Ishikawa (cell line): ENCODE results near the gene TGM5.

ENCODE experiments used
- CEBPB ChIP-seq: IDR thresholded peaks from 2 replicates; pipeline ENCODE4 v1.6.1; 2012
- CREB1 ChIP-seq: IDR thresholded peaks from 2 replicates; pipeline ENCODE4 v1.6.1; 2012; ENCODE audit warnings: low read depth
- EGR1 ChIP-seq: IDR thresholded peaks from 2 replicates; pipeline ENCODE4 v1.6.1; 2012
- EP300 ChIP-seq: IDR thresholded peaks from 2 replicates; pipeline ENCODE4 v1.6.1; 2012; ENCODE audit warnings: borderline replicate concordance
- FOXM1 ChIP-seq: IDR thresholded peaks from 2 replicates; pipeline ENCODE4 v1.6.1; 2012; ENCODE audit warnings: low read depth, borderline replicate concordance
- NFIC ChIP-seq: IDR thresholded peaks from 2 replicates; pipeline ENCODE4 v1.6.1; 2012
- RAD21 ChIP-seq: IDR thresholded peaks from 2 replicates; pipeline ENCODE4 v1.6.1; 2012; ENCODE audit warnings: low read depth
- TAF1 ChIP-seq: IDR thresholded peaks from 2 replicates; pipeline ENCODE4 v1.6.1; 2012; ENCODE audit warnings: low read depth, mild to moderate bottlenecking
- TCF12 ChIP-seq: IDR thresholded peaks from 2 replicates; pipeline ENCODE4 v1.6.1; 2012; ENCODE audit warnings: low read depth
- TEAD4 ChIP-seq: IDR thresholded peaks from 2 replicates; pipeline ENCODE4 v1.6.1; 2012
- YY1 ChIP-seq: IDR thresholded peaks from 2 replicates; pipeline ENCODE4 v1.6.1; 2012; ENCODE audit warnings: low read depth
- ZBTB7A ChIP-seq: IDR thresholded peaks from 2 replicates; pipeline ENCODE4 v1.6.1; 2012; ENCODE audit warnings: low read depth
- TF ChIP-seq, protein P1 (sequence below): IDR thresholded peaks from 2 replicates; pipeline ENCODE4 v1.6.1; 2012; ENCODE audit warnings: low read depth, mild to moderate bottlenecking
- TF ChIP-seq, protein P2 (sequence below): IDR thresholded peaks from 2 replicates; pipeline ENCODE4 v1.6.1; 2012
- TF ChIP-seq, protein P3 (sequence below): IDR thresholded peaks from 2 replicates; pipeline ENCODE4 v1.6.1; 2012

The TGM5 gene

DNA sequence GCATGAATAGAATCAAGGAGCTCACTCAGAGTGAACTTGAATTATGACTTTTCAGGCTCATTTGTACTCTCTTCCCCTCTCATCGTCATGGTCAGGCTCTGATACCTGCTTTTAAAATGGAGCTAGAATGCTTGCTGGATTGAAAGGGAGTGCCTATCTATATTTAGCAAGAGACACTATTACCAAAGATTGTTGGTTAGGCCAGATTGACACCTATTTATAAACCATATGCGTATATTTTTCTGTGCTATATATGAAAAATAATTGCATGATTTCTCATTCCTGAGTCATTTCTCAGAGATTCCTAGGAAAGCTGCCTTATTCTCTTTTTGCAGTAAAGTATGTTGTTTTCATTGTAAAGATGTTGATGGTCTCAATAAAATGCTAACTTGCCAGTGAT, 71.9 kb downstream of the TGM5 start:
- TF ChIP-seq TAF1: no peak
- TF ChIP-seq YY1: no peak
- TF ChIP-seq, protein P1, sequence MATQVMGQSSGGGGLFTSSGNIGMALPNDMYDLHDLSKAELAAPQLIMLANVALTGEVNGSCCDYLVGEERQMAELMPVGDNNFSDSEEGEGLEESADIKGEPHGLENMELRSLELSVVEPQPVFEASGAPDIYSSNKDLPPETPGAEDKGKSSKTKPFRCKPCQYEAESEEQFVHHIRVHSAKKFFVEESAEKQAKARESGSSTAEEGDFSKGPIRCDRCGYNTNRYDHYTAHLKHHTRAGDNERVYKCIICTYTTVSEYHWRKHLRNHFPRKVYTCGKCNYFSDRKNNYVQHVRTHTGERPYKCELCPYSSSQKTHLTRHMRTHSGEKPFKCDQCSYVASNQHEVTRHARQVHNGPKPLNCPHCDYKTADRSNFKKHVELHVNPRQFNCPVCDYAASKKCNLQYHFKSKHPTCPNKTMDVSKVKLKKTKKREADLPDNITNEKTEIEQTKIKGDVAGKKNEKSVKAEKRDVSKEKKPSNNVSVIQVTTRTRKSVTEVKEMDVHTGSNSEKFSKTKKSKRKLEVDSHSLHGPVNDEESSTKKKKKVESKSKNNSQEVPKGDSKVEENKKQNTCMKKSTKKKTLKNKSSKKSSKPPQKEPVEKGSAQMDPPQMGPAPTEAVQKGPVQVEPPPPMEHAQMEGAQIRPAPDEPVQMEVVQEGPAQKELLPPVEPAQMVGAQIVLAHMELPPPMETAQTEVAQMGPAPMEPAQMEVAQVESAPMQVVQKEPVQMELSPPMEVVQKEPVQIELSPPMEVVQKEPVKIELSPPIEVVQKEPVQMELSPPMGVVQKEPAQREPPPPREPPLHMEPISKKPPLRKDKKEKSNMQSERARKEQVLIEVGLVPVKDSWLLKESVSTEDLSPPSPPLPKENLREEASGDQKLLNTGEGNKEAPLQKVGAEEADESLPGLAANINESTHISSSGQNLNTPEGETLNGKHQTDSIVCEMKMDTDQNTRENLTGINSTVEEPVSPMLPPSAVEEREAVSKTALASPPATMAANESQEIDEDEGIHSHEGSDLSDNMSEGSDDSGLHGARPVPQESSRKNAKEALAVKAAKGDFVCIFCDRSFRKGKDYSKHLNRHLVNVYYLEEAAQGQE: no peak
- TF ChIP-seq CEBPB: no peak
- TF ChIP-seq FOXM1: no peak
- no peak for TF ChIP-seq EP300

DNA sequence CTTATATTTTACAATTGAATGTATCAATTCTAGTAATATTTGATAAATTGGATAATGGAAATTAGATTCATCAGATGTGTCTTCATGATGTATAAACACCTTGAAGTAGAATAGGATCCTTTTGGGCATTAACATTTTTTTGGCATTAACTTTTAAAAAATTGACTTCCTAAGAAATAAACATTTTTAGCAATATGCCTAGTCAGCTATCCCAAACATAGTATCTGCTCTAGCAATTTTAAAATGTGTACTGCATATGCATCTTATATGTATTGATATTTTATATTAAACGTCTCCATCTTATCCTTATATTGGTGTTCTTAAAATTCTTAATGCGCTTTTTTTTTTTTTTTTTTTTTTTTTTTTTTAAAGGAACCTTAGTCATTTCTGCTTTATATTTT, 73.0 kb downstream of the TGM5 start:
- TF ChIP-seq CREB1 (no peak), EGR1 (no peak), TAF1 (no peak), CEBPB (no peak), TCF12 (no peak), FOXM1 (no peak)
- TF ChIP-seq, protein P2, sequence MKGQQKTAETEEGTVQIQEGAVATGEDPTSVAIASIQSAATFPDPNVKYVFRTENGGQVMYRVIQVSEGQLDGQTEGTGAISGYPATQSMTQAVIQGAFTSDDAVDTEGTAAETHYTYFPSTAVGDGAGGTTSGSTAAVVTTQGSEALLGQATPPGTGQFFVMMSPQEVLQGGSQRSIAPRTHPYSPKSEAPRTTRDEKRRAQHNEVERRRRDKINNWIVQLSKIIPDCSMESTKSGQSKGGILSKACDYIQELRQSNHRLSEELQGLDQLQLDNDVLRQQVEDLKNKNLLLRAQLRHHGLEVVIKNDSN: no peak

DNA sequence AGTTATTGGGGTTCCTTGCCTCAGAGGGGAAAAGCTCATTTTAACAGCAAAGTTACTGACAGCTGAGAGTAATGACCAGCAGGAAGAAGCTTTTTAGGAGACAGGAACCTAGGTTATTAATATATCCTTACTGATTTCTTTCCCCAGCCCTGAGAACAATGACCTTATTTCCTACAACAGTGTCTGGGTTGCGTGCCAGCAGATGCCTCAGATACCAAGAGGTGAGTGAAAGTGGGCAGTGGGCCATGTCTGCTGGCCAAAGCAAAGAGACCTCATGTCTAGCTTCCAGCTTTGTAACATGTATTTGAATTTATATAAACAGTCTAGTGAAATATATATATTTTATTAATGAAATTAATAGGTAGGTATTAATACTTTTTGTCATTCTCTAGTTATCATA, 76.5 kb downstream of the TGM5 start:
- TF ChIP-seq TAF1 (no peak), RAD21 (no peak), TCF12 (no peak), EGR1 (no peak), NFIC (peak; percentile 62; the same call in 1 of the 2 replicates), TEAD4 (0 out of 2 replicates have a peak, but pooled peaks have one; percentile 39), ZBTB7A (no peak)
- TF ChIP-seq, protein P2: no peak
- TF ChIP-seq, protein P1: no peak
- TF ChIP-seq, protein P3, sequence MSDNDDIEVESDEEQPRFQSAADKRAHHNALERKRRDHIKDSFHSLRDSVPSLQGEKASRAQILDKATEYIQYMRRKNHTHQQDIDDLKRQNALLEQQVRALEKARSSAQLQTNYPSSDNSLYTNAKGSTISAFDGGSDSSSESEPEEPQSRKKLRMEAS: no peak

DNA sequence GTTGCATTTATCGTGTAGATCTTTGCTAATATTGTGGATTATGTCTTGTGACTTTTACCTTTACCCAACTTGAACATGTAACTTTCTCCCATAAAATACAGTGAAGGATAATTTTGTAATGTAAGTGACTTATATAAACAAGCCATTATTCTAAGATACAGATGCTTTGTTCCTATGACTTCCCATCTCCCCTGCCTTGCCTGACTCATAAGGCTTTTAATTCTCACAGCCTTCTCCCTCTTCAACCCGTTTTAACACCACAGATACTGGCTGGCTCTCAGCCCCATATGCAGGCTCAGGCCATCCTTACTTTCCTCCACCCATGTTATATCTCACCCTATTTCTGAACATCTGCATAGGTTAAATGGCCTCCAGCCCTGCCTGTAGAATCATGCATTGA, 77.4 kb downstream of the TGM5 start:
- no peak for TF ChIP-seq TEAD4
- no peak for TF ChIP-seq FOXM1
- no peak for TF ChIP-seq RAD21

DNA sequence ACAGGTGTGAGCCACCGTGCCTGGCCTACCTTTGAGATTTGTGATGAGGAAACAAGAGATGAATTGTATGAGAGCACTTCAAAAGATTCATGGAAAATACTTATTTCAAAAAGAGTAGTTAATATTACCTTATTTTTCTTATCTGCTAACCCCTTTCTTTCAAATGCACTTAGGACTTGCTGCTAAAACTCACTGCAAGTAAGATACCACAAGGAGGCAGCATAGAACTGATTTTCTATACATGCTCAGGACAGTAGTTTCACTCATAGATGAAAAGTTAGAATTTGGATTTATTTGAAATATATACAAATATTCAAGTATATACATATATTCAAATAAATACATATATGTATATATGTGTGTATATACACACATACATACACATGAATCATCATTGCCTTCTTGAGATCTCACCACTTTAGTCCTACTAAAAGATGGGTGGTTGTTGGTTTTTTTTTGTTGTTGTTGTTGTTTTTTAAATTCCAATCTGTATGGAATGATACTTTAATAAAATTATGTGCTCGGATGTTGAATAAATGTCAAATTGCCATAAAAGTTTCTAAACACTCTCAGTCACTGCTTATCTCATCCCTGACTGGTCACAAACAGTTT, 79.1 kb downstream of the TGM5 start:
- TF ChIP-seq, protein P2: no peak
- TF ChIP-seq NFIC: no peak
- peak; percentile 67 for TF ChIP-seq RAD21

DNA sequence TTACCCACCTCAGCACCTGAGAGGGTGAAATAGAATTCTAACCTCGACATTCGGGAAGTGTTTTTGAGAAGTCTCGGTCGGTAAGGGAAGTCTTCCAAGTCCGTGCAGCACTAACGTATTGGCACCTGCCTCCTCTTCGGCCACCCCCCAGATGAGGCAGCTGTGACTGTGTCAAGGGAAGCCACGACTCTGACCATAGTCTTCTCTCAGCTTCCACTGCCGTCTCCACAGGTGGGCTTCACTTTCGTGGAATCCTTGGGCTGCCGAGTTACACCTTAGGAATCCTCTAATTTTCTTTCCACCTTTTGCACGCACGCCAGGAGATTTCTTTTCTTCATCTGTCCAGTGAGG, 80.8 kb downstream of the TGM5 start:
- TF ChIP-seq, protein P3: no peak
- TF ChIP-seq TEAD4 (no peak), YY1 (no peak), CREB1 (no peak), CEBPB (no peak), FOXM1 (no peak), TCF12 (no peak), RAD21 (no peak), NFIC (no peak)
- TF ChIP-seq, protein P1: no peak
- TF ChIP-seq, protein P2: no peak
